HG03139 (cell line): ENCODE measurements around the gene CACTIN.

Experiments used
- ATAC-seq: cut with Tn5 transposase; IDR thresholded peaks from one replicate; pipeline ENCODE4 v1.9.1; 2021; ENCODE audit not compliant: unreplicated experiment

The CACTIN gene

GRCh38 chr19:3646336-3647092 is 19.9 kb upstream of the CACTIN start:
- ATAC-seq = no peak

GRCh38 chr19:3645726-3646125 is 19.1 kb upstream of the CACTIN start:
- no peak for ATAC-seq

- no peak for ATAC-seq
These were observed 18.4 kb upstream of the CACTIN start for GRCh38 chr19:3645067-3645396.

- ATAC-seq = no peak
These were observed 17.9 kb upstream of the CACTIN start for GRCh38 chr19:3644351-3645066.

GRCh38 chr19:3643674-3644313 is 17.2 kb upstream of the CACTIN start:
- ATAC-seq = no peak

- ATAC-seq = no peak
These were observed 16.5 kb upstream of the CACTIN start for GRCh38 chr19:3642987-3643673.

- ATAC-seq = no peak
These were observed 15.7 kb upstream of the CACTIN start for GRCh38 chr19:3642296-3642695.

GRCh38 chr19:3641515-3642269 is 15.1 kb upstream of the CACTIN start:
- no peak for ATAC-seq

- ATAC-seq = no peak
These were observed 12.9 kb upstream of the CACTIN start for GRCh38 chr19:3639479-3639878.

- ATAC-seq = no peak
These were observed 11.9 kb upstream of the CACTIN start for GRCh38 chr19:3638208-3639193.

- ATAC-seq = no peak
These were observed 11.0 kb upstream of the CACTIN start for GRCh38 chr19:3637621-3638020.

GRCh38 chr19:3636962-3637361 is 10.4 kb upstream of the CACTIN start:
- ATAC-seq = no peak

GRCh38 chr19:3636506-3636905 is 9.9 kb upstream of the CACTIN start:
- no peak for ATAC-seq

- no peak for ATAC-seq
These were observed 8.0 kb upstream of the CACTIN start for GRCh38 chr19:3634496-3635045.

GRCh38 chr19:3633559-3633988 is 7.0 kb upstream of the CACTIN start:
- no peak for ATAC-seq

GRCh38 chr19:3632739-3633558 is 6.4 kb upstream of the CACTIN start:
- no peak for ATAC-seq

GRCh38 chr19:3632098-3632497 is 5.5 kb upstream of the CACTIN start:
- no peak for ATAC-seq

- no peak for ATAC-seq
These were observed 4.7 kb upstream of the CACTIN start for GRCh38 chr19:3631053-3631861.
